ENCODE measurements around the gene TRIM67.

DNA sequence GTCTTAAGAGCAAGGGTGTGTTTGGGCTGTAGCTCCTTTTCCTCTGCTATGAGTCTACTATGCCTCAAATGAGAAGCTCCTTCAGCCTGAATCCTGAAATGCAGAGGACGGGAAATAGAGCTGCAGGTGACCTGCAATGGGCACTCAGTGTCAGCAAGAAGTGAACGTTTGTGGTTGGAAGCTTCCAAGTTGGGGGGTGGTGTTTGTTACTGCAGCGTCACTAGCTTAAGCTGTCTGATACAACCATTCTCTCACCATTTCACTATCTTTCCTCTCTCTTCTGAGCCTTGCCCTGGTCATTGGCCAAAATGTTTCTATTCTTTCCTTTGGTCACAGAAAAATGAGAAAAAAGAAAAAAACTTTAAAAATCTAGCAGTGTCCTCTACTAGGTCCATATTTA is 19.4 kb downstream of the TRIM67 start:
- TF ChIP-seq TAF1 (IDR thresholded peaks at IDR 0.05; ENCODE audit: borderline replicate concordance, insufficient read depth, low read length) (no peak), POLR2AphosphoS5 (IDR thresholded peaks at IDR 0.05; ENCODE audit: low read depth, low read length) (no peak), FOXP2 (optimal IDR thresholded peaks at IDR 0.05; ENCODE audit: borderline replicate concordance, extremely low read depth, extremely low read length, insufficient read depth) (no peak)
- TF ChIP-seq, protein P1, sequence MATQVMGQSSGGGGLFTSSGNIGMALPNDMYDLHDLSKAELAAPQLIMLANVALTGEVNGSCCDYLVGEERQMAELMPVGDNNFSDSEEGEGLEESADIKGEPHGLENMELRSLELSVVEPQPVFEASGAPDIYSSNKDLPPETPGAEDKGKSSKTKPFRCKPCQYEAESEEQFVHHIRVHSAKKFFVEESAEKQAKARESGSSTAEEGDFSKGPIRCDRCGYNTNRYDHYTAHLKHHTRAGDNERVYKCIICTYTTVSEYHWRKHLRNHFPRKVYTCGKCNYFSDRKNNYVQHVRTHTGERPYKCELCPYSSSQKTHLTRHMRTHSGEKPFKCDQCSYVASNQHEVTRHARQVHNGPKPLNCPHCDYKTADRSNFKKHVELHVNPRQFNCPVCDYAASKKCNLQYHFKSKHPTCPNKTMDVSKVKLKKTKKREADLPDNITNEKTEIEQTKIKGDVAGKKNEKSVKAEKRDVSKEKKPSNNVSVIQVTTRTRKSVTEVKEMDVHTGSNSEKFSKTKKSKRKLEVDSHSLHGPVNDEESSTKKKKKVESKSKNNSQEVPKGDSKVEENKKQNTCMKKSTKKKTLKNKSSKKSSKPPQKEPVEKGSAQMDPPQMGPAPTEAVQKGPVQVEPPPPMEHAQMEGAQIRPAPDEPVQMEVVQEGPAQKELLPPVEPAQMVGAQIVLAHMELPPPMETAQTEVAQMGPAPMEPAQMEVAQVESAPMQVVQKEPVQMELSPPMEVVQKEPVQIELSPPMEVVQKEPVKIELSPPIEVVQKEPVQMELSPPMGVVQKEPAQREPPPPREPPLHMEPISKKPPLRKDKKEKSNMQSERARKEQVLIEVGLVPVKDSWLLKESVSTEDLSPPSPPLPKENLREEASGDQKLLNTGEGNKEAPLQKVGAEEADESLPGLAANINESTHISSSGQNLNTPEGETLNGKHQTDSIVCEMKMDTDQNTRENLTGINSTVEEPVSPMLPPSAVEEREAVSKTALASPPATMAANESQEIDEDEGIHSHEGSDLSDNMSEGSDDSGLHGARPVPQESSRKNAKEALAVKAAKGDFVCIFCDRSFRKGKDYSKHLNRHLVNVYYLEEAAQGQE (IDR thresholded peaks at IDR 0.05; ENCODE audit: insufficient read depth in 1 of 2, low read depth in 2 of 2, low read length in 2 of 2): no peak
